Measurements from ENCODE around the gene KRTAP5-11. TPM values are rescaled to one million over a fixed set of nuclear protein-coding genes. Genes with fewer than 3 reads are reported as not detected.
"Not testable (repeated sequence)": the region's sequence is repeated elsewhere in the genome, so short reads cannot be mapped to it uniquely, and the experiment has no call there.

The KRTAP5-11 gene
- total and polyA plus RNA-seq, 2 of the 8 experiments (the other 6 are each of a cell fraction or from before 2014, with no cell fraction given) = not detected

DNA sequence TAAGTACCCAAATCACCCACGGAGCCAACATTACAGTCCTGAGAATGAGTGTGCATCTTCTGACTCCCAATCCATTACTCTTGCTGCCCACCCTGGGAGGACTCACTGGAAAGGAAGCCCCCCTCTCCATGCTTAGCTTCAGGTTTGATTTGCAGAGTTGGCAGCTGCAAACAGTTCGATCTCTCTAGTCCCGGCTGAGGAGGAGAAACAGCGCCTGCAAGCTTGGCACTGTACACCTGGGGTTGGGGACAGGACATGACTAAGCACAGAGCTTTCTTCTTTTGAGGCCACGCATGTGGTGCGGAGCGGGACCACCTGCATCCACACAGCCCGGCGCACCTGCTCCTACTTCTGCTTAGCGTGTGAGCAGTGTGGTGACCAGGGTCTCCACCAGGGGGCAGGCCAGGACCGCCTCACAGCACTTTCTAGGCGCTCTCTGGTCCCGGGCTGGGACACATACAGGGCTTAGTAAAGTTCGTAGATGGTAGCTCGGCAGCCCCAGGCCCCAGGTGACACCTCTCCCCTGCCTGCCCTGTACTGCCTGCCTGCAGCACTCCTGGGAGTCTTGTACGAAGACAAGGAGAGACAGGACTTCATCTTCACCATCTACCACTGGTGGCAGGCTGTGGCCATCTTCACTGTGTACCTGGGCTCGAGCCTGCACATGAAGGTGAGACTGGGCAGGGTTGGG, 22.3 kb upstream of the KRTAP5-11 start:
- H3K9me3 ChIP-seq (ENCODE audit: insufficient read depth in 2 of 2, low read depth in 1 of 2, low read length in 1 of 2); H3K79me2 ChIP-seq (ENCODE audit: control insufficient read depth in 1 of 2, insufficient read depth in 2 of 2, low read length in 2 of 2); H2BK120ac ChIP-seq (replicated peaks; ENCODE audit: low read depth, low read length); H3K18ac ChIP-seq (ENCODE audit: extremely low read depth, low read length); H3K56ac ChIP-seq (replicated peaks; ENCODE audit: insufficient read length, low read depth, low read length); H3K4me3 ChIP-seq (ENCODE audit: extremely low read depth in 1 of 4, insufficient read depth in 2 of 4, low read depth in 3 of 4, low read length in 4 of 4); H3K79me1 ChIP-seq (ENCODE audit: low read depth, low read length); H2BK20ac ChIP-seq (ENCODE audit: low read length); H4K5ac ChIP-seq (ENCODE audit: insufficient read length, low read depth, low read length); H2AFZ ChIP-seq (ENCODE audit: low read length); H4K20me1 ChIP-seq (replicated peaks in 1 of 2; ENCODE audit: control insufficient read depth in 1 of 2, insufficient read depth in 2 of 2, low read length in 2 of 2); H3K36me3 ChIP-seq (ENCODE audit: control insufficient read depth in 2 of 4, insufficient read depth in 4 of 4, low read length in 3 of 4); H3K4me1 ChIP-seq (replicated peaks in 1 of 4; ENCODE audit: control insufficient read depth in 3 of 4, insufficient read depth in 4 of 4, low read length in 3 of 4); H3K23me2 ChIP-seq (ENCODE audit: low read depth, low read length); H3K27ac ChIP-seq (ENCODE audit: low read depth, low read length); H2BK15ac ChIP-seq (ENCODE audit: low read length); H3K9ac ChIP-seq (replicated peaks in 1 of 4; ENCODE audit: extremely low read depth in 1 of 4, low read depth in 3 of 4, low read length in 3 of 4); H3K23ac ChIP-seq (ENCODE audit: insufficient read length); H3K4me2 ChIP-seq (ENCODE audit: insufficient read depth in 1 of 2, low read depth in 2 of 2, low read length in 2 of 2); POLR2A ChIA-PET (ENCODE audit: partially characterized antibody); H3K14ac ChIP-seq (ENCODE audit: insufficient read length); H2AK5ac ChIP-seq (ENCODE audit: low read depth, low read length); H2BK12ac ChIP-seq (ENCODE audit: low read depth, low read length); H4K8ac ChIP-seq (ENCODE audit: extremely low read depth, insufficient read depth, low read length); H4K91ac ChIP-seq (replicated peaks; ENCODE audit: insufficient read length, low read length); H2BK5ac ChIP-seq (ENCODE audit: low read depth, low read length); FAIRE-seq; CTCF ChIA-PET (ENCODE audit: partially characterized antibody); H3K4ac ChIP-seq (replicated peaks; ENCODE audit: insufficient read length, low read depth, low read length): not testable (repeated sequence)
- H3K27me3 ChIP-seq (replicated peaks in 1 of 4; ENCODE audit: control insufficient read depth in 3 of 4, extremely low read depth in 1 of 4, insufficient read depth in 3 of 4, low read length in 3 of 4) = peaks cover 9 to 23% (median 16%) of the 10 kb centered on the region in 4 experiments
- peak; percentile 27 to 39; a peak in 2 of 4 replicates for TF ChIP-seq RAD21 (IDR thresholded peaks at IDR 0.05 in 1 of 2, conservative IDR thresholded peaks at IDR 0.05 in 1 of 2; ENCODE audit: low read depth in 2 of 2, low read length in 2 of 2)
- TF ChIP-seq CTCF (IDR thresholded peaks at IDR 0.05; ENCODE audit: control extremely low read depth in 1 of 3, insufficient read depth in 1 of 3, low read depth in 1 of 3, low read length in 3 of 3) = peak in 1 of 3 experiments; percentile 13; a peak in 1 of 4 replicates
- peak in 1 of 2 experiments; percentile 67 for DNase-seq (ENCODE audit: low read depth in 1 of 2, low spot score in 2 of 2)
- WGBS, 2 experiments (ENCODE audit: extremely low coverage in 1 of 2, insufficient coverage in 1 of 2, insufficient read length in 1 of 2, insufficient replicate concordance in 2 of 2, low coverage in 1 of 2, low lambda C conversion rate in 2 of 2, missing lambda C conversion rate in 1 of 2) = 26% methylated on average over 11 of the region's 17 CpGs; no CpG with 5 or more reads in 1 of the 2 experiments

All from H1 (cell line).